Activated CD4-positive, alpha-beta T cell treated with anti-CD3 and anti-CD28 coated beads for 36 hours (primary cell): ENCODE data around the gene ZMYND8. TPM values are rescaled to one million over a fixed set of nuclear protein-coding genes. Genes with fewer than 3 reads are reported as not detected.

Experiments
- ATAC-seq: fragments of 200-7000 bp; cut with Tn5 transposase; one replicate; pipeline ENCODE4 v1.10.0; 2021; ENCODE audit warnings: mild to moderate bottlenecking, moderate library complexity
- CTCF ChIA-PET: fragments of 350-600 bp; sonication (Branson Sonifier 250); formaldehyde crosslinking; loops from one replicate; lab custom pipeline; 2021; ENCODE audit warnings: antibody characterized with exemption; lab: Charles Lee
- POLR2A ChIA-PET: fragments of 350-600 bp; sonication (Branson Sonifier 250); formaldehyde crosslinking; loops from one replicate; lab custom pipeline; 2021; ENCODE audit warnings: antibody characterized with exemption, inconsistent platforms; lab: Charles Lee
- DNase-seq: peaks from one replicate; pipeline ENCODE4 v3.0.0-alpha.2; 2020
- H3K27ac Mint-ChIP-seq: one replicate; pipeline ENCODE4 v1.8.0; 2021; ENCODE audit warnings: mixed read lengths
- H3K27me3 Mint-ChIP-seq: one replicate; pipeline ENCODE4 v1.8.0; 2021; ENCODE audit warnings: mixed read lengths
- H3K36me3 Mint-ChIP-seq: one replicate; pipeline ENCODE4 v1.8.0; 2021; ENCODE audit warnings: low read depth, mixed read lengths
- H3K4me1 Mint-ChIP-seq: one replicate; pipeline ENCODE4 v1.8.0; 2021; ENCODE audit warnings: mixed read lengths
- H3K4me3 Mint-ChIP-seq: one replicate; pipeline ENCODE4 v1.8.0; 2021; ENCODE audit warnings: mild to moderate bottlenecking, moderate library complexity, mixed read lengths
- H3K9me3 Mint-ChIP-seq: one replicate; pipeline ENCODE4 v1.8.0; 2021; ENCODE audit warnings: low read depth, mixed read lengths
- intact Hi-C, 2 experiments: fragments of 100-400 bp; cut with DNase I in 1 of 2; cut with micrococcal nuclease in 1 of 2; formaldehyde crosslinking; loops; one replicate each; pipeline versions ENCODE4 v1.14.2 to v1.15.1; 2022 to 2024; cut with DNase I, micrococcal nuclease
- total RNA-seq, 2 experiments: library from RNA; stranded (reverse); gene quantifications; one replicate each; pipeline ENCODE4 v1.2.3, GENCODE V29; 2021

ZMYND8 gene
- total RNA-seq, 2 experiments from 2014 or later: 33.7 to 50.3 TPM

- Mint-ChIP-seq H3K36me3 (peaks cover 15% of the 10 kb centered on the region), H3K4me1 (peaks cover 54% of the 10 kb centered on the region), H3K27ac (peak overlapping the region; percentile 98), H3K9me3 (no peaks in the 10 kb centered on the region), H3K4me3 (no peak overlapping the region), H3K27me3 (no peaks in the 10 kb centered on the region)
- ChIA-PET POLR2A (no interaction called here), CTCF (interaction anchor here (0.6 to 2.7 kb wide), 11 partner anchors 11 to 584 kb away, joined by 3 to 22 read pairs (median 3); no protein-coding TSS in a partner anchor)
- no peak for ATAC-seq
- DNase-seq: peak; percentile 24
- intact Hi-C loops: loop anchor here in 1 of 2 experiments (5.0 kb wide), 2 partner anchors 253 to 368 kb away; no protein-coding TSS in a partner anchor
Measured at GRCh38 chr20:47358672-47359529, 2.4 kb upstream of the ZMYND8 start.

- peak overlapping the region; percentile 98 for H3K27ac Mint-ChIP-seq
- peak overlapping the region; percentile 77 for H3K4me3 Mint-ChIP-seq
- intact Hi-C loops: loop anchor here in 1 of 2 experiments (5.0 kb wide), 2 partner anchors 254 to 369 kb away; no protein-coding TSS in a partner anchor
- peaks cover 60% of the 10 kb centered on the region for H3K4me1 Mint-ChIP-seq
- ChIA-PET CTCF (interaction anchor here (0.6 to 2.7 kb wide), 10 partner anchors 10 to 584 kb away, joined by 3 to 22 read pairs (median 3); no protein-coding TSS in a partner anchor), POLR2A (no interaction called here)
- DNase-seq (no peak), ATAC-seq (no peak)
- no peaks in the 10 kb centered on the region for H3K9me3 Mint-ChIP-seq
- no peaks in the 10 kb centered on the region for H3K27me3 Mint-ChIP-seq
- H3K36me3 Mint-ChIP-seq: peaks cover 16% of the 10 kb centered on the region
Measured at GRCh38 chr20:47358039-47358671, 1.7 kb upstream of the ZMYND8 start.

- intact Hi-C loops: loop anchor here in 1 of 2 experiments (1.0 to 5.0 kb wide), 6 partner anchors 41 to 951 kb away; partner anchors contain the start of gene ELMO2
- ChIA-PET CTCF (interaction anchor here (0.8 to 6.3 kb wide), 9 partner anchors 9 to 321 kb away, joined by 3 to 64 read pairs (median 3); no protein-coding TSS in a partner anchor), POLR2A (interaction anchor here (0.6 to 1.1 kb wide), 4 partner anchors 9 to 418 kb away, joined by 3 to 4 read pairs (median 4); no protein-coding TSS in a partner anchor)
- Mint-ChIP-seq H3K4me3 (peak overlapping the region; percentile 77), H3K9me3 (no peaks in the 10 kb centered on the region), H3K27me3 (no peaks in the 10 kb centered on the region), H3K4me1 (peaks cover 55% of the 10 kb centered on the region), H3K36me3 (peaks cover 16% of the 10 kb centered on the region), H3K27ac (peak overlapping the region; percentile 98)
- ATAC-seq (peak; percentile 40), DNase-seq (peak; percentile 80)
Measured at GRCh38 chr20:47357296-47358038, 968 bp upstream of the ZMYND8 start.

GRCh38 chr20:47356220-47356525, 326 bp downstream of the ZMYND8 start:
- H3K4me1 Mint-ChIP-seq: peaks cover 49% of the 10 kb centered on the region
- intact Hi-C loops: loop anchor here (1.0 to 5.0 kb wide), 8 partner anchors 39 to 949 kb away; partner anchors contain the start of genes ELMO2 (in 1 of the 2), NCOA3 (in 1 of the 2) and TP53RK (in 1 of the 2)

GRCh38 chr20:47355489-47356219, 845 bp downstream of the ZMYND8 start:
- peaks cover 49% of the 10 kb centered on the region for H3K4me1 Mint-ChIP-seq
- ATAC-seq (no peak), DNase-seq (peak; percentile 37)

More at GRCh38 chr20:47356220-47356525, 326 bp downstream of the ZMYND8 start:
- Mint-ChIP-seq H3K27me3 (no peaks in the 10 kb centered on the region), H3K27ac (peak overlapping the region; percentile 98), H3K36me3 (peaks cover 16% of the 10 kb centered on the region), H3K9me3 (no peaks in the 10 kb centered on the region), H3K4me3 (peak overlapping the region; percentile 77)
- ATAC-seq (peak; percentile 5), DNase-seq (no peak)
- CTCF ChIA-PET: interaction anchor here (0.6 to 6.3 kb wide), 11 partner anchors 9 to 366 kb away, joined by 3 to 64 read pairs (median 3); no protein-coding TSS in a partner anchor
- POLR2A ChIA-PET: interaction anchor here (0.7 to 1.2 kb wide), 4 partner anchors 10 to 1691 kb away, joined by 3 to 5 read pairs (median 3); no protein-coding TSS in a partner anchor

DNA sequence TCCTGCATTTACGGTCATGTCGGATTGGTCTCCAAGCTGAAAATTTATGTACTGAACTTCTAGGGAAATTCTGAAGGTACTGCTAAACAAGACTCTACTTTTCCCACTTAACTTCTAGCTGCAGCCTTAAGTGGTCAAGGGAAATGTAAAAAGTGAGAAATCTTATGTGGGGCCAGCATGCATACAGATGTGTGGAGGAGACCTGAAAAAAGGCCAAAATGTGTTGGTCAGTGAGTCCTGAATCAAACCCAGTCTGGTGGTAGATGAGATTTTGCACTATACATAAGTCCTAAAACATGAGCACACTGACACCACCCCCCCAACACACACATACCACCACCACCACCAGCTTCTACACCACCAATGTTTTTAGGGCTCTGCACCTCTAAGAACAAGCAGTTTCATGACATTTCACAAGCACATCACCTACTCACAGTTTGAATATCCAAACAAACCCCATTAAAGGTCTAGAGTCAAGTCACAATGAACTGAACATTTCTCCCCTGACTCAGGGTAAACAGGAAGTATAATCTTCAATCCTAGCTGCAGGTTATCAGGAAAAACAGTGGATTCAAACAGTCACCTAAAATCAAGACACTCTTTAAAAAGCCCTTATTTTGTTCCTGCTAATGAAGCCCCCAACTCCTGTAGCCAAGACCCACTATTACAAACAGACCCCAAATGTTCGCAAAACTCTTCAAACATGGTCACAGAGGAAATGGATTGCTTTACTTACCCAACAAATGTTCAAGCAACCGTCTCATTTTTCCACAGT, 1.6 kb downstream of the ZMYND8 start:
- H3K4me3 Mint-ChIP-seq: peak overlapping the region; percentile 77
- intact Hi-C loops: loop anchor here (2.0 to 5.0 kb wide), 3 partner anchors 38 to 372 kb away; no protein-coding TSS in a partner anchor
- H3K27ac Mint-ChIP-seq: peak overlapping the region; percentile 98
- H3K36me3 Mint-ChIP-seq: peaks cover 16% of the 10 kb centered on the region
- H3K27me3 Mint-ChIP-seq: no peaks in the 10 kb centered on the region
- POLR2A ChIA-PET: interaction anchor here (1.2 kb wide), 1 partner anchor 80 kb away, joined by 4 read pairs; no protein-coding TSS in a partner anchor
- ATAC-seq: no peak
- peaks cover 48% of the 10 kb centered on the region for H3K4me1 Mint-ChIP-seq
- CTCF ChIA-PET: interaction anchor here (0.9 to 6.3 kb wide), 7 partner anchors 11 to 266 kb away, joined by 3 to 64 read pairs (median 4); no protein-coding TSS in a partner anchor
- DNase-seq: peak; percentile 24
- no peaks in the 10 kb centered on the region for H3K9me3 Mint-ChIP-seq

More at GRCh38 chr20:47355489-47356219, 845 bp downstream of the ZMYND8 start:
- Mint-ChIP-seq H3K27ac (peak overlapping the region; percentile 98), H3K36me3 (peaks cover 16% of the 10 kb centered on the region), H3K27me3 (no peaks in the 10 kb centered on the region), H3K9me3 (no peaks in the 10 kb centered on the region), H3K4me3 (peak overlapping the region; percentile 77)
- POLR2A ChIA-PET: interaction anchor here (0.7 to 1.2 kb wide), 2 partner anchors 38 to 40 kb away, joined by 3 to 5 read pairs; no protein-coding TSS in a partner anchor
- CTCF ChIA-PET: interaction anchor here (0.5 to 6.3 kb wide), 10 partner anchors 8 to 770 kb away, joined by 3 to 64 read pairs (median 4); no protein-coding TSS in a partner anchor
- intact Hi-C loops: loop anchor here (1.0 to 5.0 kb wide), 8 partner anchors 39 to 949 kb away; partner anchors contain the start of genes ELMO2 (in 1 of the 2), NCOA3 (in 1 of the 2) and TP53RK (in 1 of the 2)

DNA sequence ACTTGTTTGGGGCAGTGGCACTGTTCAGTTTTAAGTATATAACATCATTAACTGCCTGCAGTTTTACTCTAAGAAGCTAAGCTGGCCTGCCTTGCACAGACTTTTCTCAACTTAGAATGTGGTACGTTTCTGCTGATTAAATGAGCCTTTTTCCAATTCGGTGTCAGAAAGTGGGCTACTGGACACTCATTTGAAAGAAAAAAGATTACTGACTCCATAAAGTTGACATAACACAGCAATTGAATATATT, 2.1 kb downstream of the ZMYND8 start:
- ATAC-seq: no peak
- Mint-ChIP-seq H3K4me1 (peaks cover 44% of the 10 kb centered on the region), H3K4me3 (peak overlapping the region; percentile 77), H3K9me3 (no peaks in the 10 kb centered on the region), H3K27me3 (no peaks in the 10 kb centered on the region), H3K27ac (peak overlapping the region; percentile 98), H3K36me3 (peaks cover 16% of the 10 kb centered on the region)
- POLR2A ChIA-PET: interaction anchor here (1.2 kb wide), 1 partner anchor 80 kb away, joined by 4 read pairs; no protein-coding TSS in a partner anchor
- intact Hi-C loops: loop anchor here in 1 of 2 experiments (2.0 kb wide), 1 partner anchor 38 kb away; no protein-coding TSS in a partner anchor
- no peak for DNase-seq
- CTCF ChIA-PET: interaction anchor here (0.9 to 6.3 kb wide), 6 partner anchors 11 to 158 kb away, joined by 3 to 64 read pairs (median 4); no protein-coding TSS in a partner anchor

- ATAC-seq (no peak), DNase-seq (no peak)
- intact Hi-C loops: loop anchor here in 1 of 2 experiments (2.0 kb wide), 1 partner anchor 37 kb away; no protein-coding TSS in a partner anchor
- CTCF ChIA-PET: interaction anchor here (0.7 to 6.3 kb wide), 7 partner anchors 10 to 157 kb away, joined by 3 to 64 read pairs (median 4); no protein-coding TSS in a partner anchor
- Mint-ChIP-seq H3K4me1 (peaks cover 39% of the 10 kb centered on the region), H3K27me3 (no peaks in the 10 kb centered on the region), H3K27ac (peak overlapping the region; percentile 98), H3K36me3 (peaks cover 16% of the 10 kb centered on the region), H3K9me3 (no peaks in the 10 kb centered on the region), H3K4me3 (peak overlapping the region; percentile 77)
- POLR2A ChIA-PET: interaction anchor here (1.2 kb wide), 1 partner anchor 79 kb away, joined by 4 read pairs; no protein-coding TSS in a partner anchor
Measured at GRCh38 chr20:47353692-47354463, 2.6 kb downstream of the ZMYND8 start.
